Fibroblast of skin of left biceps (primary cell): ENCODE results near the gene LILRB3.
"Not testable (repeated sequence)": the region's sequence is repeated elsewhere in the genome, so short reads cannot be mapped to it uniquely, and the experiment has no call there.

Experiments
- DNase-seq, 2 experiments: peaks; one replicate each; pipeline ENCODE4 v3.0.0-alpha.2; 2013; ENCODE audit warnings: low read depth in 2 of 2

The LILRB3 gene

GRCh38 chr19:54242646-54243045 lies 19.8 kb upstream of the LILRB3 start, which contains the start of gene LILRA6:
Gene LILRA6, minus strand, starts transcription at chr19:54242790.
- DNase-seq: not testable (repeated sequence)

- not testable (repeated sequence) for DNase-seq
These were observed 19.4 kb upstream of the LILRB3 start for GRCh38 chr19:54242234-54242633.

GRCh38 chr19:54240372-54241336 lies 17.8 kb upstream of the LILRB3 start:
- DNase-seq: not testable (repeated sequence)

GRCh38 chr19:54239491-54240371 lies 16.9 kb upstream of the LILRB3 start:
- not testable (repeated sequence) for DNase-seq

DNA sequence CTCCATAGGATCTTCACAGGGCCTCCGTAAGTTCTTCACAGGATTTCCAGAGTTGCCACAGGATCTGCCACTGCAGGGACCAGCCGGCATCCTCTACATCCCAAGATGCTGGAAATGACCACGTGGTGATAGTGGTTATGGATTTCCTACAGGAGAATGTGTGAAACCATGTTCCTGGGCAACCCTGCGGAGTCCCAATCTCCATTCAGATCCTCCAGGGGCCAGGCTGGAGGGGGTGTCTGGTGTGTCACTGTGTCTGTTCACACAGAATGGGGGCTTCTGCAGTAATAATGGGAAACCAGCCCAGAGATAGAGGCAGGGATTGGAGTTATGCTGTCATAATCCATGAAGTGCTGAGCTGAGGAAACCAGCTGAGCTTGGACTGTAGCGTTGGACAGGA lies 11.1 kb upstream of the LILRB3 start:
- no peak for DNase-seq

- no peak for DNase-seq
These were observed 8.5 kb upstream of the LILRB3 start for GRCh38 chr19:54231077-54231931.

DNA sequence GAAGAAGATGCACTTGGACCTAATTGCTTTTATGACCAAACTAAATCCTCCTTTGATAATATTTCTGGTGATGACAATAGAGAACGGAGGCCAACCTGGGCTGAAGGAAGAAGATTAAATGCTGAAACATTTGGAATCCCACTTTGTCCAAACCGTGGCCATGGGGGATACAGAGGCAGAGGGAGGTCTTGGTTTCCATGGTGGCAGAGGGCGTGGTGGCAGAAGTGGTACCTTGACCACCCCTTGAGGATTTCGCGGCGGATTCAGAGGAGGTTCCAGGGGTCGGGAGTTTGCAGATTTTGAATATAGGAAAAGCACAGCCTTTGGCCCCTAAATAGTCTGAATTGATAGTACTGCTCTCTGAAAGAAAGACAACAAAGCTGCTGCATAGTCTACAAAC lies 7.2 kb upstream of the LILRB3 start:
- no peak for DNase-seq

- DNase-seq: no peak
These were observed 6.3 kb upstream of the LILRB3 start for GRCh38 chr19:54229146-54229545.

DNA sequence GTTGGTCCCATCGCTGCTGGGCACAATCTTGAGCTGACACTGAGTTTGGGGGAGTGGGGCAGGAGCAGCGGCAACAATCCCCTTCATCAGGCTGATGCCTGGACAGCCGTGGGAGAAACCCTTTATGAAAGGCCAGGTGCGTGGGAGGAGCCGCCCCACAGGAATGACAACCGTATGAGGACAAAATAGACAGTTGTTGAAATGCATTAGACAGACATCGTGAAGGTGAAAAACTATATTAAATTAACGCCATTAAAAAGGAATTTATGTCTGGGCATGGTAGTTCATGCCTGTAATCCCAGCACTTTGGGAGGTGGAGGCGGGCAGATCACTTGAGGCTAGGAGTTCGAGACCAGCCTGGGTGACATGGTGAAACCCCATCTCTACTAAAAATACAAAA lies 1.8 kb upstream of the LILRB3 start:
- not testable (repeated sequence) for DNase-seq

DNA sequence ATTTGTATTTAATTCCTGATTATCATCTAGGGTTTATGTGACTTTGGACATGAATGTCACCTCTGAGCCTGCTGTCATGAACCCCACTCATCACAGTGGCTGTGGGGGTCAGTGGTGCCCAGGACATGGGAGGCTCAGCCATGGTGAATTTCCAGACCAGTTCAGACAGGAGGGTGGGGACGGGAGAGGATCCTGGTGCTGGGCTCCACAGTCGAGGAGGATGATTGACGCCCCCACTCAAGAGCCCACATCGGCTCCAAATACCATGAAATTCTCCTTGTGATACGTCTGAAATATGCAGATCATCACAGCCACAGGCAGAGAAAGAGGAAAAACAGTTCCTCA lies 1.1 kb upstream of the LILRB3 start:
- not testable (repeated sequence) for DNase-seq

GRCh38 chr19:54223277-54223936 lies 600 bp upstream of the LILRB3 start:
- not testable (repeated sequence) for DNase-seq

GRCh38 chr19:54221947-54222346 lies 860 bp downstream of the LILRB3 start:
- not testable (repeated sequence) for DNase-seq

- DNase-seq: not testable (repeated sequence)
These were observed 3.1 kb downstream of the LILRB3 start for GRCh38 chr19:54219702-54220101.

DNA sequence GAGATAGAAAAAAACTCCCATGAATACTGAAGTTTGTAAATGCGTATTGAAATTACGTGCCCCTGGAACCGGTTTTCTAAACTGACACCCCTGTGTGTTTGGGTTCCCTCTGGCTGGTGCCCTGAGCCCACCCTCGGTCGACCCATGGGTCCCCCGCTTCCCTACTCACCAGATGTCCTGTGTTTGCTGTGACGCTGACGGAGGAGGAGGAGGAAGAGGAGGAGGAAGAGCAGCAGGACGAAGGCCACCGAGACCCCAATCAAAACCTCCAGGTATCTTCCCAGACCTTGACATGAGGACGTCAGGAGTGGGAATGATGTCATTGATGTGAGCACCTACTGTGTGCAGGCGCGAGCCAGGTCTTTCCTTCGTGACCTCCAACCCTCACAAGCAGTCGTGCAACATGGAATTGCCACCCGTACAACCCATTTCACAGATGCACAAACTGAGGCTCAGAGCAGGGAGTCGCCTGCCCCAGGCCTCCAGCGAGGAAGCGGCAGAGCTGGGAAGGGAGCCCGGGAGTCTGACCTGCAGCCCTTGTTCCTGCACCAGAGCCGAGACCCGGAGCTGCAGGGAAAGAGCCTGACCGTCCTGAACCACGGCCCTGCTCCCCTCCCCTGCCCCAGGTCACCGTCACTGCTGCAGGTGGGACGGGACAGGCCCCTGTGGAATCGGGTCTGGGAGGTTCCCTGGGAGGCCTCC lies 3.7 kb downstream of the LILRB3 start:
- no peak for DNase-seq

- no peak for DNase-seq
These were observed 4.5 kb downstream of the LILRB3 start for GRCh38 chr19:54218259-54218658.

DNA sequence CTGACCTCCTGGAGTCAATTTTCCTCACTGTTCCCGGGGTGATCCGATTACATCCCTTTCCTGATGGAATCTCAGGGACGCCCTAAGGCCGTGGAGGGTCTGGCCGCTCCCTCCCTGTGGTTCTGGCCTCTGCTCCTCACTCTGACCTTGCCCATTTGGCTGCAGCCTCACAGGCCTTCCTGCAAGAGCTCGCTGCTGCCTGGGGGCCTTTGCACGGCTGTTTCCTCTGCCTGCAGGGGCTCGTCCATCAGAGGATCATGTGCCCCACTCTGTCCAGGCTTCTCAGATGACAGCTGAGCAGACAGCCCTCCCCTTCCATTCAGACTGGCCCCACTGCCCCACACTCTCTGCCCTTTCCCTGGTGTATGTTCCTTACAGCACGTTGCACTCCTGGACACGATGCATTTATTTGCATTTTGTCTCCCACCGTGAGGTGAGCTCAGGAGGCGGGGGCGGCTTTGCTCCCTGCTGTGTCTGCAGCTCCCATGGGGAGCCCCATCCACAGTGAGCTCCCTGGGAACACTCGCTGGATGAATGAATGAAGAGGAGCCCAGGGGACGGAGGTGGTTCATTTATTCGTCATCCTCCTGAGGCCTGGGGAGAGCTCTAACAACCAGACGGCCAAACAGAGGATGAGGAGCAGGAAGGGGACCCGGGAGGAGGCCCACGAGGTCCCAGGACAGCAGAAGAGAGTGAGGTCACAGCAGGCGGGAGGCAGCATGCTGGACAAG lies 5.1 kb downstream of the LILRB3 start:
- not testable (repeated sequence) for DNase-seq

GRCh38 chr19:54216869-54217268 lies 5.9 kb downstream of the LILRB3 start:
- no peak for DNase-seq

GRCh38 chr19:54214734-54215133 lies 8.1 kb downstream of the LILRB3 start:
- not testable (repeated sequence) for DNase-seq

DNA sequence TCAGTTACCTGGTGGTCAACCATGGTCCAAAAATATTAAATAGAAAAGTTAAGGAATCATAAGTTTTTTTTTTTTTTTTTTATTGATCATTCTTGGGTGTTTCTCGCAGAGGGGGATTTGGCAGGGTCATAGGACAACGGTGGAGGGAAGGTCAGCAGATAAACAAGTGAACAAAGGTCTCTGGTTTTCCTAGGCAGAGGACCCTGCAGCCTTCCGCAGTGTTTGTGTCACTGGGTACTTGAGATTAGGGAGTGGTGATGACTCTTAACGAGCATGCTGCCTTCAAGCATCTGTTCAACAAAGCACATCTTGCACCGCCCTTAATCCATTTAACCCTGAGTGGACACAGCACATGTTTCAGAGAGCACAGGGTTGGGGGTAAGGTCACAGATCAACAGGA lies 8.6 kb downstream of the LILRB3 start:
- DNase-seq: not testable (repeated sequence)

- DNase-seq: no peak
These were observed 11.6 kb downstream of the LILRB3 start for GRCh38 chr19:54211235-54211634.
